ENCODE results near the gene UBA6.

UBA6 gene

GRCh38 chr4:67575232-67576058 lies 125.5 kb downstream of the UBA6 start:
- no peak for DNase-seq

- DNase-seq: no peak
Observed at GRCh38 chr4:67573193-67573592, 127.8 kb downstream of the UBA6 start.

GRCh38 chr4:67571975-67572374 lies 129.0 kb downstream of the UBA6 start:
- no peak for DNase-seq

DNA sequence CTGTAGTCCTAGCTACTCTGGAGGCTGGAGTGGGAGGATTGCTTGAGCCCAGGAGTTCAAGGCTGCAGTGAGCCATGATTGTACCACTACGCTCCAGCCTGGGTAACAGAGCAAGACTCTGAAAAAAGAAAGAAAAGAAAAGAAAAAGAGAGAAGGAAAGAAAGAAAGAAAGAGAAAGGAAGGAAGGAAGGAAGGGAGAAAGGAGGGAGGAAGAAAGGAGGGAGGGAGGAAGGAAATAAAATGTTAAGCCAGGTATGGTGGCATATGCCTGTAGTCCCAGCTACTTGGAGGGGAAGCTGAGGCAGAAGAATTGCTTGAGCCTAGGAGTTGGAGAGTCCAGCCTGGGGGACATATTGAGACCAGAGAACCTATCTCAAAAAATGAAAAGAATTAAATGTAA lies 130.4 kb downstream of the UBA6 start:
- DNase-seq: no peak

DNA sequence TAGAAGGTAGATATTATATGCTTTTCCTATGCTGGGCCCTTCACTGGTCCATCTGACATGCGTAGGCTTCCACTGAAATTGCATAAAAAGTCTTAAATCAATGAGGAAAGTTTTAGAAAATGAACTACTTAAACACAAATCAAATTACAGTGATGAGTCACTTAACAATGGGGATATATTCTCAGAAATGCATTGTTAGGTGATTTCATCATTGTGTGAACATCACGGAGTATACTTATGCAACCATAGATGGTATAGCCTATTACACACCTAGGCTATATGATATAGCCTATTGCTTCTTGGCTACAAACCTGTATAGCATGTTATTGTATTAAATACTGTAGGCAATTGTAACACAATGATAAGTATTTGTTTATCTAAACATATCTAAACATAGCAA lies 132.1 kb downstream of the UBA6 start:
- no peak for DNase-seq

DNA sequence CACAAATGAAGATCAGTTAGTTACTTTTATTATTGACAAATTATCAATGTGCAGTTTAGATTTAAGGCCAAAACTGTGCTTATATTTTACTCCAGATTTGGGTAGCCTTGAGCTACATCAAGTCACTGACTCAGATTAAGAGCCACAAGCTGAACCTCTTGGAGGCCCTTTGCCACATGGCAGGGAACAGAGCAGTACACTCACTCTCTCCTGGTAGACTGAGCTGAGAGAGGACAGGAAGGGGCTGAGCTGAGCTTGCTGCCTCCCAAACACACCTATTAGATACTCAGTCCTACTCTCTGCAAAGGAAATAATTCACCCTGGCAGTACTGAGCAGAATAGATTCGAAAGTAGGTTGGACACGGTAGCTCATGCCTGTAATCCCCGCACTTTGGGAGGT lies 134.6 kb downstream of the UBA6 start:
- DNase-seq: no peak

DNA sequence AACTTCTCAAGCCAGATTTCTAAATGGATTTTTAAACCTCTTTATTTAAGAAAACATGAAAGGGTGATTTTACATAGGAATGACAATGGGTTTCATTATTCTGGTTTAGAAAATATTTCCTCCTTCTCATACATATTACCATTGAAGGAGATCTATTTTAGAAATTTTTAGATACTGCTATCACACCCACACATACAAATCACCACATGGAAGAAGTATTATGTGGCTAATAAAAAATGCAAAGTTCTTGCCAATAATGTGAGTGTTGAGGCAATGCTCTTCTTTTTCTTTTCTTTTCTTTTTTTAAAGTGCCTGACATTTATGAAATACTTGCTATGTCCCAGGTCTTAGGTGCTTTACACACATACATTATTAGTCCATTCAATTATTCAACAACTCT lies 135.7 kb downstream of the UBA6 start:
- no peak for DNase-seq

Data from activated CD4-positive, CD25-positive, alpha-beta regulatory T cell (primary cell).